GM21723 (cell line): Measurements from ENCODE around the gene SLC5A4.
"Not testable (repeated sequence)": the region's sequence is repeated elsewhere in the genome, so short reads cannot be mapped to it uniquely, and the experiment has no call there.

Experiments
- ATAC-seq: cut with Tn5 transposase; IDR thresholded peaks from one replicate; pipeline ENCODE4 v1.9.1; 2021; ENCODE audit warnings: mild to moderate bottlenecking, moderate library complexity; ENCODE audit not compliant: unreplicated experiment

The SLC5A4 gene

DNA sequence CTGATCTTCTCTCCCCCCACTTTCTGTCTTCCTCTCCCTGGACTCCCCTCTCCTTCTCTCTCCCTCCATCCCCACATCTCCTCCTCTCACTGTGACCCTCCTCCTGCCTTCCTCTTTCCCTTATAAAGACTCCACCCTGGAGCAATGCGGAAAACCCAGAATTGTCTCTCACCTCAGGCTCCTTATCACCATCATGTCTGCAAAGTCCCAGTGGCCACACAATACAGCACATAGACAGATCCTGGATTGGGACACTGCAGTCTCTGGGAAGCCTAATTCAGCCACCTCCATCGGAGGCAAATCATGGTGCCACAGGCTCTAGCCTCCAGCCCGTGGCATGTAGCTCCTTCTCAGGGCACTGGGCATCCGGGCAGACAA, 53.0 kb downstream of the SLC5A4 start:
- ATAC-seq = no peak

DNA sequence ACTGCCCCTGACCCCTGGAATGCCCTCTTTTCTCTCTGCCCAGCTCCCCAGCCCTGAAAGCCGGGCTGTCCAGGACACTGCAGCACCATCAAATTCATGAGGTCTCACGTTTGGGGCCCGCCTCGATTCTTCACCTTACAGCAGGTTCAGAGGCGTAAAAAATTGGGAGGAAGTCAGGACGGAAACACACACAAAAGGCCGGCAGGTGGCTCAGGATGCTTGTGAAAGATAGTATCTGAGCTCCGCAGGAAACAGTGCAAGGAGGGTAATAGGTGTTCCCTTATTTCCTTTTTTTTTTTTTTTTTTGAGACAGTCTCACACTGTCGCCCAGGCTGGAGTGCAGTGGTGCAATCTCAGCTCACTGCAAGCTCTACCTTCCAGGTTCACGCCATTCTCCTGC, 54.4 kb downstream of the SLC5A4 start:
- no peak for ATAC-seq

DNA sequence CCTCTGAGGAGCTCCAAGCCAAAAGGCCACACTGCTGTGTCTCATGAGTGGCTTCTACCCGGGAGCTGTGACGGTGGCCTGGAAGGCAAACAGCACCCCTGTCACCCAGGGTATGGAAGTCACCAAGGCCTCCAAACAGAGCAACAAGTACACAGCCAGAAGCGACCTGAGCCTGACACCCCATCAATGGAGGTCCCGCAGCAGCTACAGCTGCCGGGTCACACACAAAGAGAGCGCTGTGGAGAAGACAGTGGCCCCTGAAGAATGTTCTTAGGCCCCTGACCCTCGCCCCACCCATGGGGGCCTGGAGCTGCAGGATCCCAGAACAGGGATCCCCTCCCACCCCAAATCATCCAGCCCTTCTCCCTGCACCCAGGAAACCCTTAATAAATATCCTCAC, 55.2 kb downstream of the SLC5A4 start:
- no peak for ATAC-seq

DNA sequence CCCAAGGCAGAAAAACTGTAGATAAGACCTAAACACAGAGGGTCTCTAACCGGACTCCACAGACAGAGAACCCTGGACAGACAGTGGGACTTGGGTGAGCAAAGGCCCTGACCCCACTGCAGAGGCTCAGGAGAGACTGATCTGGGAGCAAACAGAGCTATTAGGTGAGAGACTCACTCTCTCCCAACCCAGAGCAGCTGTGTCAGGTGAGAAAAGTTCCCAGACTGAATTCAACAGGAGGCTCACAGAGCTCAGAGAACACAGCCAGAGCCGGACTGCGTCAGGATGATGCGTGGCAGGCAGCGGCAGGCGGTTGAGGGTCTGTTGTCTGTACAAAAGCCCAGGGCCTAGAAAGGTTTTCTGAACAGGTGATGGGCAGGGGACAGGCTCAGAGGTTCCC, 55.8 kb downstream of the SLC5A4 start:
- ATAC-seq = no peak

DNA sequence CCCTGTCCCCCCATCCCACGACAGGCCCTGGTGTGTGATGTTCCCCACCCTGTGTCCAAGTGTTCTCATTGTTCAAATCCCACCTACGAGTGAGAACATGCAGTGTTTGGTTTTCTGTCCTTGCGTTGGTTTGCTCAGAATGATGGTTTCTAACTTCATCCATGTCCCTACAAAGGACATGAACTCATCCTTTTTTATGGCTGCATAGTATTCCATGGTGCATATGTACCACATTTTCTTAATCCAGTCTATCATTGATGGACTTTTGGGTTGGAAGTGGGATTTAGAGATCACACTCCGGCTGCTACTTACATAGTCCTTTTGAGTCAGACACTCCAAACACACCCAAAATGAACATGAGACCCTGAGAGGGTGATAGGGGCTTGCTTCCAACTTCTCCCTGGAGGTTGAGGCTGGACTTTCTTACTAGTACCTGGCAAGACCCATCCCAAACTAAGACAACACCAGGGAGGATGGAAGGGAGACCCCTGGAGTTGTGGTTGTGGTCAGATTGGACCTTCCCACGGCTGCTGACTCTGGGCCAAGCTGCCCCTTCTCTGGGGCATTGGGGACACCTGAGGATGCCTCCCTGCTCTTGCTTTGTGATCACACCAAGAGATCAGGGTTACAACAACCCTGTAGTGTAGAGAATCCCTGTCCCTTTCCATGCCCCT, 57.5 kb downstream of the SLC5A4 start:
- not testable (repeated sequence) for ATAC-seq

DNA sequence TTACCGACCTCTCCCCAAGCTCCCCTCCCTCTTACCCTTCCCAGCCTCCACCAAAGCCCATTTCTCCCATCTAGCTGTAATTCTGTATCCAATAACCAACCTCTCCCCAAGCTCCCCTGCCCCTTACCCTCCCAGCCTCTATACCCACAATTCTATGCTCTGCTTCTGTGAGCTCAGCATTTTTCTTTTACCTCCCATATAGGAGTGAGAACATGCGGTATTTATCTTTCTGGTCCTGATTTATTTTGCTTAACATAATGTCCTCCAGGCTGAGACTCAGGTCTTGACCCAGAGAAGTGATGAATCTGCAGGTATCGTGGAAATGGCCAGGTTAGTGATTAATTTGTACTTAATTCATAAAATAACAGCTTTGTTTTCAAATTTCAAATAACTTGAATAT, 59.2 kb downstream of the SLC5A4 start:
- ATAC-seq = not testable (repeated sequence)

DNA sequence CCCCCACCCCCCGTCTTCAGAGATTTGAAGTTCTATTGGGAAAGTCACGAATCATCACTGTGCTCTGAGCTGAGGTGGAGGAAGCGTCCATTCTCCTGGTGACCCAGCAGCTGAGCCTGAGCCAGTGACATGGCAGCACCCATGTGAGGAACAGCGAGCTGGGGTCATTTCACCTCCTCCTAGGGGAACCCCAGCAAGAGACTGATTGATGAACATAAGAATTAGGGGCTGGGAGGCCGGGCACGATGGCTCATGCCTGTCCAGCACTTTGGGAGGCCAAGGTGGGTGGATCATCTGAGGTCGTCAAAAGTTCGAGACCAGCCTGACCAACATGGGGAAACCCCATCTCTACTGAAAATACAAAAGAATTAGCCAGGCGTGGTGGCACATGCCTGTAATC, 61.8 kb downstream of the SLC5A4 start:
- not testable (repeated sequence) for ATAC-seq

DNA sequence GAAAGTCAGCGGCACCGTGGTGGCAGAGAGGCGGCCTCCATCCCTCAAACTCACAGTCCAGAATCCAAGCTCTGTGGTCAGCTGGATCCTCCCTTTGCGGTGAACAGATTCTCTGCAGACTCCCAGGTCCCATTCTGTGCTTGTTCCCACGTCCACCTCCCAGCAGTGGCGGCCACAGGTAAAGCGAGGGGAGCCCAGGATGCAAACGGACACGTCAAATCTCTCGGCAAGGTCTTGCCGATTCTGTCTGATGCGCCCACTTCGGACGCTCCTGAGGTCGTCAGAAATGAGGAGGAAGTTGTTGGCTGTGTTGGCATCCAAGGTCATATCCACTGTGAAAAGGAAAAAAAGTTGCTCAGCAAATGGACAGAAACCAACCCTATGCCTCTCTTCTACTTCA, 64.1 kb downstream of the SLC5A4 start:
- ATAC-seq = not testable (repeated sequence)

DNA sequence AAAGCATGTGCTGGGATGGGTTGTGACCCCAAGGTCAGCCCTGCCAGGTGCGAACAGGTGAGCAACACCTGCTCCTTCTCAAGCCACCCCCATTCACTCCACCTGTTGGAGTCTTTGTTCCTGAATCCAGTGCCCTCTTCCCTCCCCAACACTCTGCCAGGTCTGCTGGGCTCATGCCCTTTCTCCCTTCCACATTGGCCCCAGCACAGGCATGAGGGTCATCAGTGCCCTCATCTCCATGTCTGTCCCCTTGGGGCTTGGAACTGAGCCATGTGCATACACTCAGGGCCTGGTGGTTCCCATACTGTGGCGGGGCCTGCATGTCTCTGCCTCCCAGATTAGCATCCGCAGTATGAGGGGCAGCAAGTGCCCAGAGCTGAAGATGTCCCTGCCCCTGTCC, 69.3 kb downstream of the SLC5A4 start:
- no peak for ATAC-seq

DNA sequence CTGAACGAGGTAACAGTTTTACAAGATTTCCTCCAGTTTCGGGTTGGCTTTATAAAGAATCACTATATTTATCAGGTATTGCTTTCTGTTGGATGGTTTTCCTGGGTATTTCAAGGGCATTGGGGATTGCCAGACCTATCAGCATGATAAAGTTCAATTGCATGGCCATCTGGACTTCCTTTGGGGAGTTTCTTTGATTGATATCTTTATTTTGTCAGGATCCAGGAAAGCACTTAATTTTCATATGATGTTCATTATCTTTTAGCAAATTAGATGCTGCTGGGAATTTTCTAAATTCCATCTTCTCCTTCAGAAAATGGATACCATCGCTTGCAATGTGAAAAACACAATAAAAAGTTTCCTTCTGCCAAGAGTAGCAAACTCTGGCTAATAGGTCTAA, 71.5 kb downstream of the SLC5A4 start:
- no peak for ATAC-seq

DNA sequence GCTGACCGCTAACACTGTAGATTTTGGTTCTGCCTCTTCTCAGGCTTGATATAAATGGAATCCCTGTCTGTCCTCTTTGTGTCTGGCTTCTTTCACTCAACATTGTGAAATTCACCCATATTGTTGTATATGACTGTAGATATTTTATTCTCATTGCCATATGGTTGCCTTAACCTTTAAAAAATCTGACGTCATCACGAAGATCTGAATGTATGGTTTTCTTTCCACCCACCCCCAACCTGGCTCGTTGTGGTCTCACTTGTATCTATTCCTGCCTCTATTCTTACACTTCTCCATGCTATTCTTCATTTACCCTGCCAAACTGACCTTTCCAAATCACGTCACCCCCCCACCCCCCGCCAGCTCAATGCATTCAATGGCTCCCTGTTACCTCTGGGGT, 74.1 kb downstream of the SLC5A4 start:
- no peak for ATAC-seq

DNA sequence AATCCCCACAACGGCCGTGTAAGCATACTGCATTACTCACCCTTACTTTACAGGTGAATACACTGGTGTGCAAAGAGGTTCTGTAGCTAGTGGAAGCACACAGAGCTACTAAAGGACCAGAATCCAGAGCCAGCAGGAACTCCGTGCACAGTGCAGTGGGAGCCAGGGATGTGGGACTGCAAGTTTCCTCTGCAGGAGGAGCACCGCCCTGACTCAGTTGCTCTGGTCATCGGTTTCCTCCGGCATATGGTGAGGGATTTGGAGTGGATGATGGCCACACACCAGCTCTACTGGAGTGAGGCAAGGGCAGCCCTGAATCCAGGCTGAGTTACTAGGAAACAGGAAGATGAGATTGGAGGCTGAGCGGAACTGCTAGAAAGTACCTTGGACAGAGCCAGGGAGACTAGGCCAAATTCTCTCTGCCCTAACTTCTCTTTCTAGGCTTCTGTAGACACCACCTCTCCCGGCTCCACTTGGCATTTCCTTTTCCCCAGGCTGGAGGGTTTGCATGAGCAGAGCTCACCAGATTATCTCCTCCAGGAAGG, 77.9 kb downstream of the SLC5A4 start:
- no peak for ATAC-seq

DNA sequence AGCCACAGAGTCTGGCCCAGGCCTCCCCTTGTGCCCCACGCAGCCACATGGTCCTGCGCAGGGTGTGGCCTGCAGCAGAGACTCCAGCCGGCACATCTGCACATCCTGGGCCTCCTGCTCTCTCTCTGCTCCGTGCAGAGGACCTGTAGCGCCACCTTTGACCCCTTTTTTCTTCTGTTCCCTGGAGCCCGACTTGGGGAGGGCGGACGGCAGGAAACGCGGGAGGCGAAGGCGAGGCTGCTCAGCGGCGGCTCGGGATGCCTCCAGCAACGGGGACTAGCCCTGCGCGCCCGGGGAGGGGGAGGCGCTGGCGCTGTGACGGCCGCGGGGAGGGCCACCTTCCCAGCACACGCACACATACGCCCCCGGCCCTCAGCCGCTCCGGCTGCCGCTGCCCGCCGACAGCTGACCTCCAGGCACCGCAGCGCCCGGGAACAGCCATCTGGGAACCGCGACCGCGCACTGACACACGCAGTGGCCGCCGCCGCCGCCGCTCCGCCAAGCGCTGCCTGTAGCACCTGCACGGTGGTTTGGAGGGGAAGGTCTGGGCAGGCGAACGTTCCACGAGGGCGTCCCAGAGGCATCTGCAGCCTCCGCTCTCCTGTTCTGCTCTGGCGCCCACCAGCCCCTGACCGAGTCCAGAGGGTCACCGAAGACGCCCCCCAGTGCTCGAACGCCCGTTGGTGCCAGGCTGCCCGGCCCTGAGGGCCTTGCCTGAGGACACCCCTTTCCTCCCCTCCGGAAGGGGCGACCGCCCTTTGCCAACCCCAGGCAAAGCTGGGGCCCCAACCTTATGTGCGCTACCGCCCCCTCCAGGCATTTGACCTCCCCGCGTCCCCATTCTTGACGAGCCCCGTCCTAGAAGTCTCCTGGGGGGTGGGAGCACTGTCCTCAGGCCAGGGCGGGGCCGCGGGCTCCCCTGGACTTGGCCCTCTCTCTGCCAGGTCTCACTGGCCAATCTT, 79.2 kb downstream of the SLC5A4 start:
- no peak for ATAC-seq

DNA sequence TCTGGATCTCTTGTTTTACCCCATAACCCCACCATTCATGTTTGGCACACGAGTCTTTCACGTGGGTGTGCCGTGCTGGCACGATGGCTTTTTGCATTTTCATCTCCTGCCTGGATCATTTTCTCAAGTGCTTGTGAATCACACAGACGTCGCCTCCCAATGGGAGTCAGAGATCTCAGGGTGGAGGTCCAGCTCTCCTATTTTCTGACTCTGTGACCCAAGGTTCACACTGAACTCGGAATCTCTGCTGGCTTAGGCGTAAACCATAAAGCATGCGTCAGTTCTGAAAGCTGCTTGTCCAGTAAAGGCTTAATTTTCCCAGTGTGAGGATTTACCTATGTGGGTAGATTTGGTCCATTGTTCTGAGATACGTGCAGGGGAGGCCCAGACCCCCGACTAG, 80.0 kb downstream of the SLC5A4 start:
- ATAC-seq = no peak
